NCI-H2171 treated with DMSO at 0.1 percent for 48 hours (cell line): ENCODE data around the gene INMT.

ENCODE experiments used
- DNase-seq: peaks from one replicate; lab custom pipeline; 2025; lab: John Stamatoyannopoulos, UW

INMT gene

DNA sequence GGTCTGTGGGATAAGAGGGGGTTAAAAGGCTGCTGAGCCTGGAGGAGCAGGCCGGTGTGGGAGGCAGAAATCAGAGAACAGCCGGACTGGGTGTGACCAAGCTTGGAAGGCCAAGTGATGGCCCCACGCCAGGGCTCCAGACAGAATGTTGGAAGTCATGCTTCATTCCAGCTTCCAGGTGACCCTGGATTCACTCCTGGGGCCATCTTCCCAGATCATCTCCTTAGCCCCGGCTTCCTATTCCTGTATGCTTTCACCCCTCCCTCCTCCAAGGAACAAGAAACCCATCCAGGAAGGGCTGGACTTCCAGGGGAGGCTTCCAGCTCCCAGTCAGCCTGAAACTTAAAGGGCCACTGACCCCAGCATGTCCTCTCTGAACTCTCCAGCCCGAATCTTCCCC lies 1.0 kb downstream of the INMT start:
- DNase-seq = no peak

DNA sequence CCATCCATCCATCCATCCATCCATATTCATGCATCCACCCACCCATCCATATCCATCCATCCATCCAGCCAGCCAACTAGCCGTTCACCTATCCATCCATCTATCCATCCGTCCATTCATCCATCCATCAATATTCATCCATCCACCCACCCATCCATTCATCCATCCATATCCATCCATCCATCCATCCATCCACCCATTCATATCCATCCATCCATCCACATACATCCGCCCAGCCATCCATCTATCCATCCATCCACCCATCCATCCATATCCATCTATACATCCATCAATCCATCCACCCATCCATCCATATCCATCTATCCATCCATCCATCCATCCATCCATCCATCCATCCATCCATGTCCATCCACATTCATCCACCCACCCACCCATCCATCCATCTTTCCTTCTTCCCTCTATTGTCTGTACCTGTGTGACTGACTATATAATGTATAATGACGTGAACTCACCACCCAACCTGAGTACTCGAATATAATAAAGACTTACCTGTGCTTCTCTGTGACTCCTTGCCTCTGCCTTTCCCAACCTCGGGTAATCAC lies 2.5 kb downstream of the INMT start:
- no peak for DNase-seq

GRCh38 chr7:30755384-30756154 lies 3.6 kb downstream of the INMT start:
- DNase-seq = no peak

GRCh38 chr7:30757342-30757692 lies 5.4 kb downstream of the INMT start:
- no peak for DNase-seq

DNA sequence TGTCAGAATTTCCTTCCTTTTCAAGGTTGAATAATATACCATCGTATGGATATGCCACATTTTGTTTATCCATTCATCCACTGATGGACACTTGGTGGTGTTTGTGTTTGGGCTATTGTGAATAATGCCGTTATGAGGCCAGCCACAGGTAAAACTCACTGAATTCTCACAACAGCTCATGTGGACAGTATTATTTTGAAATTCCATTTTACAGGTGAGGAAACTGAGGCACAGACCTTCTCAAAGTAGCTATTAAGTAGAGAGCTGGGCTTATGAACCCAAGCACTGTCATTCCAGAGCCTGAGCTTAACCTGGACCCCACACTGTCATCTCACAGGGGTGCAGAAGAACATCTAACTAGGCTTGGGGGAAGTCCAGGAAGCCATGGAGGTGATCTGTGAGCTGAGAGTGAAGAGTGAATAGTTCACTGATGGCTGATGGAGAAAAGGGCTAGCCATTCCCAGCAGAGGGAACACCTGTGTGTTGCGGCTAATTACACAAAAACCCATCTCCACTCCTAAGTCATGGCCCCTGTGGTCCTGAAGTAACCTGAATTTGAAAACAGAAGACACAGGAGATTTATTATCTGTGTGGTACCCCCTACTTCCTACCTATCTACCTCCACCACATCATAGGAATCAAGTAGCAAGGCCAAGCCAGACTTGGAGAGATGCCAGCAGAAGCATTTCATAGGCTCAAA lies 8.7 kb downstream of the INMT start:
- no peak for DNase-seq

- no peak for DNase-seq
Measured at GRCh38 chr7:30761214-30762156, 9.6 kb downstream of the INMT start.

- no peak for DNase-seq
Measured at GRCh38 chr7:30764030-30764975, 12.4 kb downstream of the INMT start.

DNA sequence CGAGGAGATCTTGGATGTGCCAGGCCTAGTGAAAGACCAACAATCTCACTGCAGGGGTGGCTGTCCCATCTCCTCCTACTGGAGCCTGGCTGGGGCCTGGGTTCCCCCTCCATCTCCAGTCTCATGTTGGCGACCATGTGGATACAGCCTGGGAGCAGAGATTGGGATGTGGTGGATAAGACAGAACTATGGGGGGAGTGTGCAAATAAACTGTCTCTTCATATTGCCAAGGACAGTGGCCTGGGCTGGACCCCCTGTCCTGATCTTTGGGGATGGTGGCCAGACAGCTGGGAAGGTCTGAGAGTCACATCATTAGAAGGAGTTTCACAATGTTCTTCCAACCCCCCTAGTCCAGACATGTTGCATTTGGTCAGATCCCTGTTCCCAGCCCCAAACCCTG lies 13.5 kb downstream of the INMT start:
- no peak for DNase-seq

- no peak for DNase-seq
Measured at GRCh38 chr7:30770845-30771173, 18.9 kb downstream of the INMT start.

DNA sequence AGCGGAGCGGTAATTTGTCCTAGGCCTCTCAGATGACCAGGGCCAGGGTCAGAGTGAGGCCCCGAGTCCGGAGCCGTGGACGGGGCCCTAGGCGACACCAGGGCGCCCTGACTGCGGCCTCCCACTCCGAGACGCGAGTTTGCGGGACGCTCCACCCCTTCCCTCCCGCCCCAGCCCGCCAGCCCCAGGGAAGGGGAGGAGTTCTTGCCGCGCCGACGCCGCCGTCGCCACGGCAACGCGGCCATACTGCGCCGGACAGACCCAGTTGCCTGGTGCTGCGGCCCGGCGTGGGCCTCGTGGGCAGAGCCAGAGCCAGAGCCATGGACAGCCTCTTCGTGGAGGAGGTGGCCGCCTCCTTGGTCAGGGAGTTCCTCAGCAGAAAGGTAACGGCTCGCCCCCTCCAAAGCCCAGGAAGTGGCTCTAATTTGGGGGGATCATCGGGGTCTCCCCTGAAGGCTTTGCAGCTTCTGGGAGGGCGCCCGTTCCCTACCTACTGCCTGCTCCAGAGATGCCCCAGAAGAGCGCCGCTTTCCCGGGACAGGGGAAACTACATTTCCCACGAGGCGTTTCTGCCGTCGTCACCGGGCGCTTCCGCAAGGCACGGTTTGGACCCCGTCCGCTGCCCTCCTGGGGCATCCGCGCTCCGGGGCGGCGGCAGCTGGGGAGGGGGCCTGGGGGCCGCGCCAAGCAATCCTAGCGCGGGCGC lies 19.4 kb downstream of the INMT start, which contains the start of gene MINDY4:
TSS of gene MINDY4 (plus strand) at position 244 of the 706 bp plus-strand sequence. CDS start at position 321, 77 bp downstream.
- DNase-seq = peak; percentile 42

DNA sequence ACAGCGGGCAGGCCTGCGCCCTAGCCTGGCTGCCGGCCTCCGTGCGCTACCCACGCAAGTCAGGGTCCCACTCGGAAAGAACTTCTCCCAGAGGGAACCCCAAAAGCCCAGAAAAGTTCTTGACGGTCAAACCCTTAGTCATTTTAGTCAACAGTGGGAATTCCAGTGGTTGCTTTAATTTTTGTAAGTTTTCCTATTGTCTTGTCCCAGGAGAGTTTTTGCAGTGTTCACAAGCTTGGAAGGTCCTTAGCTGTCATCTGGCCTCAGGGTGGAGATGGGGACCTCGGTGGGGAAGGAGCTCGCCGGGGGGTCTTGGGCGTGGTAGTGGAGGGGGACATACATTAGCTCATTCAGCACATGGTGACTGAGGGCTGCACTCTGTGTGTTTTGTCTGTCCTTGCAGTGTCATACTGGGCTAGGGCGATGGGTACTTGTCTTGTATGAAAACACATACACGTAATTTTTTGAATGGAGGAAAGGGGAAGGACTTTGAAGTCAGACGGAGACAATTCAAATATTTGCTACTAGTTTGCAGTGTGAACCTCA lies 20.0 kb downstream of the INMT start:
- no peak for DNase-seq

DNA sequence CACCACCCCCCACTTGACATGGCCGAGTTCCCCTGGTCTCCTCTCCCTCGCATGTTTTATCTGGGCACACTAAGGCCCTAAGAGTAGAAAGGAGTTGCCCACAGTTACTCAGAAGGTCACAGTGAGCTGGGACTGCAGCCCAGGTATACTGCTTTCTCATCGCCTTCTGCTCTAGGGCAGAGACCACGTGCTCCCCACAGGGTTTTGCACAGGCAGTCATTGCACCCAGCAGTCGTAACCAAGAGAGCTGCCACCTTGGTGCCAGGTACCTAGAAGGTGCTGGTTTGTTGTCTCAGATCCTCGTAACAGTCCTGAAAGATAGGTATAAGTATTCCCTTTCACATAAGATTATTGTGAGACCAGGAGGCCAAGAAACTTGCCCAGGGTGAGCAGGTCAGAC lies 21.0 kb downstream of the INMT start:
- no peak for DNase-seq

GRCh38 chr7:30775992-30776391 lies 24.1 kb downstream of the INMT start:
- DNase-seq = no peak

- no peak for DNase-seq
Measured at GRCh38 chr7:30776971-30777370, 25.0 kb downstream of the INMT start.

DNA sequence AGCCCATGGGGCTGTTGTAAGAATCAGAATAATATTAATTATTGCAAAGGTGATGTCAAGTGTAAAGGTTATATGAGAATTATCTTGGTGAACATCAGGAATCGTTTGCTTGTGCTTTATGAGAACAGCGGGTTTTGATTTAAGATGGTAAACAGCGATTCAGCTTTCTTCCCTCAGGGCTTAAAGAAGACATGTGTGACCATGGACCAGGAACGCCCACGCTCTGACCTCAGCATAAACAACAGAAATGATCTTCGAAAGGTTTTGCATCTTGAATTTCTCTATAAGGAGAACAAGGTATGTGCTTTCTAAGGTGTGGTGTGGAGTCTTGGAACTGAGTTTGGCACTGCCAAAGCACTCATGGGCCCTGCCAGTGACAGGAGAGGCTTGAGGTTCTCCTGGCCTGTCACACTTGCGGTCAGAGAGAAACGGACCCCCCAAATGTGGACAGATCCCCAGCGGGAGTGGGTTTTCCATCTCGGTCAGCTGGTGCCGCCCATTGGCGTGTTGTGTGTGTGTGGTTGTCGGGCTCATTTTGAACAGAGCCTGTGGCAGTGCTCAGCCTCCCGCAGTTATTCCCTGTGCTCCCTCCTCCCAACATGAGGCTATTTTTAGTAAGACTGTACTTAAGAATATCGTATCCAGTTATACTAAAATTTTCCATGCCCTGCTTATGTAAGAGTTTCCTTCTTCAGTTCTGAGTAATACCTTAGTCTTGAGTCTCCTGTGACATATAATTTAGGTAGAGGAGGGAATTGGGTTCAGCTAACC lies 26.5 kb downstream of the INMT start:
- DNase-seq = no peak

DNA sequence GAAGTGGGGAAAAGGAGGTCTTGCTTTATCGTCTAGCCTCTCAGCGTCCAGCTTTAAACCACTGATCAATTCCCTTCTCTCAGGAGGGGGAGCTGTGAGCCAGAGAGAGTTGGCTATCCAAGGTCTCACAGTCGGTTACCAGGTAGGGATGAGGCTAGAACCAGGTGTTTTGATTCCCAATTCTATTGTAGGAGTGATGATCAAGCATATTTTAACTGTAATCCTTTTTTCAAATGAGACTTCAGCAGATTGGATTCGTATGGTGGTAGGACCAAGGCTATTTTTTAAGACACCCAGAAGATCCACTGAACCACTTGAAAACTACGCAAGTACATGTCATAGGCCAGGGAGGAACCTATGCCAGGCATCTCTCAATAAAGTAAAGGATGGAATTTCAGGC lies 27.6 kb downstream of the INMT start:
- no peak for DNase-seq

DNA sequence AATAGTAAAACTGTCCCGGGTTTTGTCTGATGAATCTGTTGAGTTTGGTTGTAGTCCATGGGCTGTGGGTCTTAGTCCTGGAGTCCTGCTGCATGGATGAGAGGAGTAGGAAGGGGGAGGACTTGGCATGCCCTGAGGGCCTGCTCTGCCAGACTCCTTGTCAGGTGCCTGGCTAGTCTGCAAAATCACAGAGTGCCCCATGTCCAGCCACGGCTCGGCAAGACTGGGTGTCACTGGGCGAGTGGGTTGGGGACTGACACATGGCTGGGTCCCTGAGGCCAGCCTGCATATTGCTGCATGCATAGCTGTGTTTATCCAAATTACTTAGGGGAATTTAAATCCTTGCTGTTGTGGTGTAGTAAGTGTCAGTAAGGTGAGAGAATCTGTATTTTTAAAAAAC lies 29.0 kb downstream of the INMT start:
- DNase-seq = no peak

GRCh38 chr7:30782690-30783089 lies 30.8 kb downstream of the INMT start:
- DNase-seq = no peak

DNA sequence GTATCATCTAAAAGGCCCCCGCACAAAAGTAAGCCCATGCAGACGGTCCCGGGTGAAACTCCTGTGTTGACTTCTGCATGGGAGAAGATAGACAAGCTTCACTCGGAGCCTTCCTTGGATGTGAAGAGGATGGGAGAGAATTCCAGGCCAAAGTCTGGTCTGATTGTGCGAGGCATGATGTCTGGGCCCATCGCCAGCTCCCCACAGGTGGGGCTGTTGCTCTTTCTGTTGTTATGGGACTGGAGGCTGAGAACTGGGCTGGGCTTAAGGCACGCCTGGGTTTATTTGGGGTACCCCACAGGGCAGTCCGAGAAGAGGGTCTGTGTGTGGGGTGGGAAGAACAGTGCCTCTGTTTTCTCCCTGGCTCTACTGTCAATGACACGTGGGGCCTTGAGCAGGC lies 33.9 kb downstream of the INMT start:
- DNase-seq = peak; percentile 1
